Hepatic stellate cell (primary cell): ENCODE results near the gene PKP1.

Experiments
- DNase-seq: peaks from one replicate; pipeline ENCODE4 v3.0.0; 2011; ENCODE audit warnings: low spot score

Gene PKP1

GRCh38 chr1:201310251-201310985, 27.1 kb downstream of the PKP1 start:
- no peak for DNase-seq

- DNase-seq, result no peak
Observed at GRCh38 chr1:201310986-201311355, 27.7 kb downstream of the PKP1 start.

GRCh38 chr1:201311356-201312011, 28.2 kb downstream of the PKP1 start:
- no peak for DNase-seq

GRCh38 chr1:201312298-201312697, 29.0 kb downstream of the PKP1 start:
- no peak for DNase-seq

GRCh38 chr1:201313086-201313485, 29.8 kb downstream of the PKP1 start:
- no peak for DNase-seq

- DNase-seq, result no peak
Observed at GRCh38 chr1:201316556-201316955, 33.2 kb downstream of the PKP1 start.

GRCh38 chr1:201317551-201317950, 34.2 kb downstream of the PKP1 start:
- DNase-seq, result no peak

GRCh38 chr1:201318504-201319340, 35.4 kb downstream of the PKP1 start:
- DNase-seq, result no peak

- DNase-seq, result no peak
Observed at GRCh38 chr1:201319631-201320030, 36.3 kb downstream of the PKP1 start.

GRCh38 chr1:201320168-201320788, 37.0 kb downstream of the PKP1 start:
- no peak for DNase-seq

- no peak for DNase-seq
Observed at GRCh38 chr1:201321826-201322390, 38.6 kb downstream of the PKP1 start.

- DNase-seq, result no peak
Observed at GRCh38 chr1:201322653-201323510, 39.6 kb downstream of the PKP1 start.

GRCh38 chr1:201324306-201324705, 41.0 kb downstream of the PKP1 start:
- no peak for DNase-seq

- no peak for DNase-seq
Observed at GRCh38 chr1:201324821-201325677, 41.7 kb downstream of the PKP1 start.

- DNase-seq, result no peak
Observed at GRCh38 chr1:201325678-201326060, 42.4 kb downstream of the PKP1 start.

- no peak for DNase-seq
Observed at GRCh38 chr1:201326710-201327109, 43.4 kb downstream of the PKP1 start.

- DNase-seq, result no peak
Observed at GRCh38 chr1:201327687-201328240, 44.5 kb downstream of the PKP1 start.

GRCh38 chr1:201328576-201328975, 45.3 kb downstream of the PKP1 start:
- DNase-seq, result no peak

- DNase-seq, result peak; percentile 61
Observed at GRCh38 chr1:201329286-201329685, 46.0 kb downstream of the PKP1 start.

- DNase-seq, result no peak
Observed at GRCh38 chr1:201329801-201330200, 46.5 kb downstream of the PKP1 start.
